Adrenal gland (tissue), 12 donors: Measurements from ENCODE around the gene CENPS. TPM values are rescaled to one million over a fixed set of nuclear protein-coding genes. Genes with fewer than 3 reads are reported as not detected.
"Not testable (repeated sequence)": the region's sequence is repeated elsewhere in the genome, so short reads cannot be mapped to it uniquely, and the experiment has no call there.

Experiments
- DNase-seq, 7 donors: peaks; one replicate each; pipeline ENCODE4 v3.0.0-alpha.2; 2019 to 2020
- H3K27ac ChIP-seq, 5 donors: fragments of 200-600 bp; sonication (generic) in 4 of 5; 1 replicate in 3 of 5; 2 replicates in 2 of 5; pipeline versions ENCODE4 v1.5.1 to v1.8.0; 2016 to 2020; ENCODE audit warnings: mild to moderate bottlenecking in 1 of 5
- H3K27me3 ChIP-seq: fragments of 200-600 bp; 2 replicates; pipeline ENCODE4 v1.8.0; 2021
- H3K36me3 ChIP-seq, 2 donors: fragments of 200-600 bp; replicated peaks in 1 of 2; 1 replicate in 1 of 2; 2 replicates in 1 of 2; pipeline versions ENCODE4 v1.5.1 to v1.8.0; 2018 to 2022
- H3K4me1 ChIP-seq, 2 donors: fragments of 200-600 bp; replicated peaks in 1 of 2; 1 replicate in 1 of 2; 2 replicates in 1 of 2; pipeline versions ENCODE4 v1.5.1 to v1.8.0; 2018 to 2021
- H3K4me3 ChIP-seq, 4 donors: fragments of 200-600 bp; sonication (generic) in 3 of 4; one replicate each; pipeline ENCODE4 v1.5.1; 2016 to 2018
- H3K9me3 ChIP-seq, 3 donors: fragments of 200-600 bp; sonication (generic) in 1 of 3; replicated peaks in 1 of 3; 1 replicate in 2 of 3; 2 replicates in 1 of 3; pipeline versions ENCODE4 v1.5.1 to v1.8.0; 2016 to 2021
- CTCF ChIP-seq, 6 experiments: fragments of 450-650 bp in 4 of 6; fragments of 200-600 bp in 2 of 6; sonication (generic) in 1 of 6; IDR thresholded peaks; 1 replicate in 5 of 6; 2 replicates in 1 of 6; pipeline versions ENCODE4 v1.5.1 to v1.8.0; 2016 to 2021; ENCODE audit warnings: antibody characterized with exemption in 6 of 6, mild to moderate bottlenecking in 2 of 6, moderate library complexity in 1 of 6
- POLR2A ChIP-seq, 2 donors: fragments of 450-650 bp; IDR thresholded peaks; one replicate each; pipeline ENCODE4 v1.6.1; 2017; ENCODE audit warnings: antibody characterized with exemption in 2 of 2, mild to moderate bottlenecking in 2 of 2, moderate library complexity in 1 of 2
- WGBS, 4 donors: extraction: QIAGEN DNeasy Blood & Tissue Kit in 2 of 4; methylation state at CpG; one replicate each; pipeline versions ENCODE4 v1.1.5 to v1.1.7; 2013 to 2017; 5-methylcytosine and 5-hydroxymethylcytosine counted together
- intact Hi-C, 2 donors: fragments of 100-400 bp; cut with DNase I; formaldehyde crosslinking; loops; one replicate each; pipeline versions ENCODE4 v1.14.1 to v1.15.0; 2022 to 2023
- polyA plus RNA-seq, 3 donors: library from polyadenylated mRNA; stranded (reverse); fragments of 200-250 nt in 2 of 3; fragments of 350-450 nt in 1 of 3; fragmentation: Illumina TruSeq in 1 of 3; extraction: RNeasy Lipid Tissue Mini Kit (QIAGEN cat#74804) in 1 of 3; gene quantifications; one replicate each; pipeline ENCODE4 v1.2.3, GENCODE V29; 2013 to 2014
- total RNA-seq, 9 donors: library from RNA; depleted of rRNA in 4 of 9; stranded (reverse); fragments of >200 nt in 4 of 9; fragments of 120-200 nt in 1 of 9; fragmentation: NEBNext Ultra II Directional in 1 of 9; extraction: Animal tissue kit (Norgen Biotek cat#: 25700) in 1 of 9; gene quantifications; one replicate each; pipeline versions ENCODE4 v1.1.0 to v1.2.4, GENCODE V29; 2013 to 2023
- donor health status: healthy with polysubstance abuse.
- donor health status: Bipolar disorder and iron deficiency.
- donor health status: DM: yes; HTN: yes; CAD: no.
- donor health status: DM: no; HTN: no; CAD: no.
- donor health status: DM: no; HTN: no; CAD: no.
- donor health status: DM: yes; HTN: yes; CAD: no.

CENPS gene
- total and polyA plus RNA-seq, 12 donors = 10.0 to 32.9 (median 18.8) TPM

- H3K4me3 ChIP-seq = no peak overlapping the region
- H3K27me3 ChIP-seq = no peaks in the 10 kb centered on the region
- WGBS, 4 donors = 91 to 97% (median 97%) methylated on average over 5 of the region's 5 CpGs
- H3K9me3 ChIP-seq = no peaks in the 10 kb centered on the region
- TF ChIP-seq CTCF (IDR thresholded peaks at IDR 0.05) = no peak
- no peak for TF ChIP-seq POLR2A (IDR thresholded peaks at IDR 0.05)
- H3K36me3 ChIP-seq = peaks cover 0 to 48% of the 10 kb centered on the region in 2 donors
- intact Hi-C loops = loop anchor here in 1 of 2 donors (5.0 kb wide), 1 partner anchor 44 kb away; no protein-coding TSS in a partner anchor
- H3K27ac ChIP-seq = no peak overlapping the region
- H3K4me1 ChIP-seq = no peaks in the 10 kb centered on the region
- DNase-seq = no peak
These were observed 8.6 kb upstream of the CENPS start for GRCh38 chr1:10421637-10422036.

- DNase-seq = peak in 6 of 7 donors; percentile 35 to 71 (median 44)
- no peaks in the 10 kb centered on the region for H3K27me3 ChIP-seq
- peaks cover 0 to 24% of the 10 kb centered on the region in 2 donors for H3K36me3 ChIP-seq
- H3K4me3 ChIP-seq = no peak overlapping the region
- H3K4me1 ChIP-seq = peaks cover 0 to 6% of the 10 kb centered on the region in 2 donors
- intact Hi-C loops = loop anchor here in 1 of 2 donors (5.0 kb wide), 1 partner anchor 47 kb away; no protein-coding TSS in a partner anchor
- TF ChIP-seq POLR2A (IDR thresholded peaks at IDR 0.05) (no peak), CTCF (IDR thresholded peaks at IDR 0.05) (no peak)
- H3K27ac ChIP-seq = no peak overlapping the region
- 49 to 60% (median 58%) methylated on average over 9 of the region's 9 CpGs for WGBS, 4 donors
- no peaks in the 10 kb centered on the region for H3K9me3 ChIP-seq
These were observed 6.2 kb upstream of the CENPS start for GRCh38 chr1:10424034-10424433.

- Histone ChIP-seq H3K9me3 (no peaks in the 10 kb centered on the region), H3K27ac (no peak overlapping the region), H3K4me3 (no peak overlapping the region), H3K27me3 (no peaks in the 10 kb centered on the region), H3K36me3 (peaks cover 0 to 18% of the 10 kb centered on the region in 2 donors), H3K4me1 (peaks cover 0 to 7% of the 10 kb centered on the region in 2 donors)
- WGBS, 4 donors = 53 to 73% (median 66%) methylated on average over 8 of the region's 8 CpGs
- intact Hi-C loops = loop anchor here (5.0 kb wide), 1 partner anchor 47 kb away; no protein-coding TSS in a partner anchor
- DNase-seq = no peak
- no peak for TF ChIP-seq CTCF (IDR thresholded peaks at IDR 0.05)
- TF ChIP-seq POLR2A (IDR thresholded peaks at IDR 0.05) = no peak
These were observed 5.6 kb upstream of the CENPS start for GRCh38 chr1:10424651-10425050.

GRCh38 chr1:10425826-10426534, 4.3 kb upstream of the CENPS start:
- not testable (repeated sequence) for H3K27ac ChIP-seq, H3K4me3 ChIP-seq, H3K27me3 ChIP-seq, DNase-seq, H3K36me3 ChIP-seq, H3K9me3 ChIP-seq
- intact Hi-C loops = loop anchor here in 1 of 2 donors (5.0 kb wide), 1 partner anchor 49 kb away; no protein-coding TSS in a partner anchor
- H3K4me1 ChIP-seq = peaks cover 2 to 13% of the 10 kb centered on the region in 2 donors
- 84 to 96% (median 86%) methylated on average over 14 to 21 of the region's 21 CpGs for WGBS, 4 donors

GRCh38 chr1:10426535-10426848, 3.7 kb upstream of the CENPS start:
- WGBS, 4 donors = 90 to 93% (median 92%) methylated on average over 12 to 20 of the region's 21 CpGs; no CpG with 5 or more reads in 1 of the 4 donors
- H3K9me3 ChIP-seq = not testable (repeated sequence)

More at GRCh38 chr1:10426535-10426848, 3.7 kb upstream of the CENPS start:
- not testable (repeated sequence) for H3K4me3 ChIP-seq, H3K27me3 ChIP-seq, H3K36me3 ChIP-seq, DNase-seq, H3K27ac ChIP-seq
- H3K4me1 ChIP-seq = peaks cover 7 to 18% of the 10 kb centered on the region in 2 donors
- intact Hi-C loops = loop anchor here in 1 of 2 donors (5.0 kb wide), 1 partner anchor 49 kb away; no protein-coding TSS in a partner anchor
